Right atrium auricular region (tissue), 2 donors: ENCODE results near the gene COL19A1. TPM values are rescaled to one million over a fixed set of nuclear protein-coding genes. Genes with fewer than 3 reads are reported as not detected.

Source experiments
- DNase-seq: peaks from one replicate; pipeline ENCODE4 v3.0.0-alpha.2; 2019; ENCODE audit warnings: low spot score
- H3K27ac ChIP-seq, 2 donors: fragments of 200-600 bp; sonication (generic); 1 replicate in 1 of 2; 2 replicates in 1 of 2; pipeline ENCODE4 v1.5.1; 2016 to 2019
- H3K27me3 ChIP-seq, 2 donors: fragments of 200-600 bp; sonication (generic); one replicate each; pipeline versions ENCODE4 v1.5.1 to v1.6.0; 2017 to 2019
- H3K36me3 ChIP-seq: fragments of 200-600 bp; sonication (generic); one replicate; pipeline ENCODE4 v1.5.1; 2016
- H3K4me1 ChIP-seq, 2 donors: fragments of 200-600 bp; sonication (generic); one replicate each; pipeline versions ENCODE4 v1.5.1 to v1.6.0; 2017 to 2019
- H3K4me3 ChIP-seq, 2 donors: fragments of 200-600 bp; sonication (generic); 1 replicate in 1 of 2; 2 replicates in 1 of 2; pipeline ENCODE4 v1.5.1; 2017 to 2019; ENCODE audit warnings: mild to moderate bottlenecking in 1 of 2, moderate library complexity in 1 of 2
- H3K9me3 ChIP-seq, 2 donors: fragments of 200-600 bp; sonication (generic); one replicate each; pipeline ENCODE4 v1.5.1; 2019
- CTCF ChIP-seq, 2 donors: fragments of 200-600 bp; sonication (generic); IDR thresholded peaks; one replicate each; pipeline ENCODE4 v1.5.1; 2019; ENCODE audit warnings: antibody characterized with exemption in 2 of 2
- total RNA-seq, 2 donors: library from RNA; depleted of rRNA; stranded (reverse); fragments of >200 nt; gene quantifications; one replicate each; pipeline ENCODE4 v1.1.0, GENCODE V29; 2016

The COL19A1 gene
- total RNA-seq, 2 donors from 2014 or later: 2.7 to 3.9 TPM

- Histone ChIP-seq H3K4me1 (peaks cover 0 to 8% of the 10 kb centered on the region in 2 donors), H3K27ac (no peak overlapping the region), H3K27me3 (no peaks in the 10 kb centered on the region), H3K9me3 (no peaks in the 10 kb centered on the region), H3K36me3 (no peaks in the 10 kb centered on the region), H3K4me3 (no peak overlapping the region)
- DNase-seq: no peak
- no peak for TF ChIP-seq CTCF (IDR thresholded peaks at IDR 0.05)
Measured at GRCh38 chr6:69973138-69973537, 106.8 kb downstream of the COL19A1 start.

GRCh38 chr6:69973763-69974162 lies 107.4 kb downstream of the COL19A1 start:
- Histone ChIP-seq H3K4me1 (peaks cover 0 to 8% of the 10 kb centered on the region in 2 donors), H3K36me3 (no peaks in the 10 kb centered on the region), H3K27ac (no peak overlapping the region), H3K27me3 (no peaks in the 10 kb centered on the region), H3K4me3 (no peak overlapping the region), H3K9me3 (no peaks in the 10 kb centered on the region)
- TF ChIP-seq CTCF (IDR thresholded peaks at IDR 0.05): no peak
- no peak for DNase-seq

GRCh38 chr6:69974193-69974592 lies 107.8 kb downstream of the COL19A1 start:
- Histone ChIP-seq H3K27me3 (no peaks in the 10 kb centered on the region), H3K9me3 (no peaks in the 10 kb centered on the region), H3K27ac (no peak overlapping the region), H3K4me1 (peaks cover 0 to 8% of the 10 kb centered on the region in 2 donors), H3K4me3 (no peak overlapping the region), H3K36me3 (no peaks in the 10 kb centered on the region)
- no peak for DNase-seq
- no peak for TF ChIP-seq CTCF (IDR thresholded peaks at IDR 0.05)

GRCh38 chr6:69976591-69977090 lies 110.3 kb downstream of the COL19A1 start:
- no peak overlapping the region for H3K4me3 ChIP-seq
- DNase-seq: no peak
- no peaks in the 10 kb centered on the region for H3K9me3 ChIP-seq
- peaks cover 0 to 8% of the 10 kb centered on the region in 2 donors for H3K4me1 ChIP-seq
- TF ChIP-seq CTCF (IDR thresholded peaks at IDR 0.05): no peak
- H3K36me3 ChIP-seq: no peaks in the 10 kb centered on the region
- H3K27ac ChIP-seq: no peak overlapping the region
- H3K27me3 ChIP-seq: no peaks in the 10 kb centered on the region

- Histone ChIP-seq H3K4me3 (no peak overlapping the region), H3K36me3 (no peaks in the 10 kb centered on the region), H3K27ac (no peak overlapping the region), H3K9me3 (no peaks in the 10 kb centered on the region), H3K27me3 (no peaks in the 10 kb centered on the region), H3K4me1 (no peaks in the 10 kb centered on the region)
- no peak for TF ChIP-seq CTCF (IDR thresholded peaks at IDR 0.05)
- DNase-seq: no peak
Measured at GRCh38 chr6:69980624-69981023, 114.3 kb downstream of the COL19A1 start.

GRCh38 chr6:69984506-69984905 lies 118.2 kb downstream of the COL19A1 start:
- TF ChIP-seq CTCF (IDR thresholded peaks at IDR 0.05): no peak
- Histone ChIP-seq H3K4me3 (no peak overlapping the region), H3K36me3 (no peaks in the 10 kb centered on the region), H3K9me3 (no peaks in the 10 kb centered on the region), H3K27ac (no peak overlapping the region), H3K27me3 (no peaks in the 10 kb centered on the region), H3K4me1 (no peaks in the 10 kb centered on the region)
- no peak for DNase-seq
